ENCODE results near the gene TCF4. TPM values are rescaled to one million over a fixed set of nuclear protein-coding genes. Genes with fewer than 3 reads are reported as not detected.
A peak's percentile ranks its signal among the peaks of the same experiment; 100 is the strongest.

TCF4 gene
- total RNA-seq, 2 donors from 2014 or later, result 0.79 to 1.3 TPM

DNA sequence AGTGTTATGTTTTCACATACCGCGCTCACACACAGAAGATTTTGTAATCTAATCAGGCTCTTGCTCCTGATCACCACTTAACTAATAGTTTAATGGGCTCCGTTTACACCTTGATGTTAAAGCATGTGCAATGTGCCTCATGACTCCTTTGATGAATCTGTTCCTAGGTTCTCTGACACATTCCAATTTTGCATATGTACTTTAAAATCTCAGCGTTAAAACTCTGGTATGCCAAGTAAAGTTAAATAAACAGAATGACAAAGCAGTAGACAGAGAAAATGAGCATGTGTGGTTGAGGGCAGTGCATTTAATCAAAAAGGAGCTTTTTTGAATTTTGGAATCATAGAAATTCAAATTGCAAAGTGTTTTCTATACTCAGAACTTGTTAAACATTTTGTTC lies 96.4 kb downstream of the TCF4 start:
- Mint-ChIP-seq H3K4me3 (no peak overlapping the region), H3K27ac (no peak overlapping the region)
- no peak for ATAC-seq (replicated peaks)

DNA sequence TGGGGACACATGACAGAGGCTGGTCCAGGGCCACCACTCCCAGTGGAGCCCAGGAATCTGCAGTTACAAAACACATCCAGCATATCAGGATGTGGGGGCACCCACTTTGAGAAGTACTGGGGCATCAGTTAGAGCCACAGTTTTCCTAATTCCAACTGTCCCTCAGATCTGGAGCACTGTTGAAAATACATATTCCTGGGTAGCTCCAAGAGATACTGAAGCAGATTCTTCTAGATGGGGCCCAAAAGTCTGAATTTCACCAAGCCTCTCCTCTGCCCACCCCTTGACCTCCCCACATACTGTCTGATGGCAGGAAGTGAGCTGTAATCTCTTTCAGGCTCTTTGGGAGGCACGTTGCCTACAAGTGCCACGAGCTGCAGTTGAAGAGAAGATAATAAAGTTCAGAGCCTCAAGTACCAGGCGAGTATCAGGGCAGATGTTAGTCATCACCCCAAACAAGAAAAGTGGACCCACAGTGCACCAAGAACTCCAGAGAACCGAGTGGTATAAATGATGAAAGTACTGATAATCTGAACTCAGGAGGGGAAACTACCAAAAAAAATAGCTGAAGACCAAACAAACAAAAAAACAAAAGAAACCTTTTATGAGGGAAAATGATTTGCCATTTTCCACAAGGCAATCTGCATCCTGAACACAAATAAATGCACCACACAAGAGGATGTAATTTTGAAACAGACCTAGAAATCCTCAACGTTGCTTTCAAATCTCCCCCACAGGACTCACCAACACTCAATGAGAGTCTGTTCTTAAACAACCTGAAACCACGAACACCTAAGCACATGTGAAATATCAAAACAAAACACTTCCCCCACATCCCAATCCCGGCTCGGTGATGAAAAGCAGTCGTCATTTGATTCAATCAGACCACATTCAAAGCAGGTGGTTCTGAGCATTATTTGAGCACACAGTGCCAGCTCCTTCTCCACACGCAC lies 98.7 kb downstream of the TCF4 start:
- no peaks in the 10 kb centered on the region for H3K9me3 Mint-ChIP-seq
- H3K27me3 Mint-ChIP-seq, result peaks cover 14% of the 10 kb centered on the region
- peak; percentile 88 for ATAC-seq (replicated peaks)
- peak overlapping the region; percentile 22 for H3K27ac Mint-ChIP-seq
- H3K36me3 Mint-ChIP-seq (ENCODE audit: low read depth), result no peaks in the 10 kb centered on the region
- H3K4me3 Mint-ChIP-seq, result no peak overlapping the region
- peaks cover 4% of the 10 kb centered on the region for H3K4me1 Mint-ChIP-seq

More for the DNA sequence above, 96.4 kb downstream of the TCF4 start:
- H3K9me3 Mint-ChIP-seq, result no peaks in the 10 kb centered on the region
- no peaks in the 10 kb centered on the region for H3K36me3 Mint-ChIP-seq (ENCODE audit: low read depth)
- H3K4me1 Mint-ChIP-seq, result peaks cover 4% of the 10 kb centered on the region
- H3K27me3 Mint-ChIP-seq, result peaks cover 14% of the 10 kb centered on the region

DNA sequence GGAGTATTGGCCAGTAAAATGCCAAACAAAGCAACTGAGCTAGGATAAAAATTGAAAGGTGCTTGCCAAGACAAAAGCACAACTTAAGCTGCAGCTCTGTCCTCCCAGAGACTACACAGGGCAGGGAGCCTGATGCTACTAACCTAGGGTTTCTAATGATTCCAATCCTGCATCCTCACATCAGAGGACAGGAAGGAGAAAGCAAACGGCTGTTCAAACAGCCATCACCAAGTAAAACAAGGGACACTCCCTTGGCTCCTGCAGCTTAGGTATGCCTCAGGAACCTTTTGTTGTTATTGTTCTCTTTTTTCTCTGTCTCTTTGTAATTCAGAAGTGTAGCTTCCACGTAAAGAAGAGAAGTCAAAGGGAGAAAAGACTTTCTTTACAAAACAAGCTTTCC lies 99.5 kb downstream of the TCF4 start:
- no peak overlapping the region for H3K4me3 Mint-ChIP-seq
- no peaks in the 10 kb centered on the region for H3K9me3 Mint-ChIP-seq
- ATAC-seq (replicated peaks), result no peak
- no peaks in the 10 kb centered on the region for H3K36me3 Mint-ChIP-seq (ENCODE audit: low read depth)
- H3K27me3 Mint-ChIP-seq, result peaks cover 14% of the 10 kb centered on the region
- peaks cover 4% of the 10 kb centered on the region for H3K4me1 Mint-ChIP-seq
- no peak overlapping the region for H3K27ac Mint-ChIP-seq

DNA sequence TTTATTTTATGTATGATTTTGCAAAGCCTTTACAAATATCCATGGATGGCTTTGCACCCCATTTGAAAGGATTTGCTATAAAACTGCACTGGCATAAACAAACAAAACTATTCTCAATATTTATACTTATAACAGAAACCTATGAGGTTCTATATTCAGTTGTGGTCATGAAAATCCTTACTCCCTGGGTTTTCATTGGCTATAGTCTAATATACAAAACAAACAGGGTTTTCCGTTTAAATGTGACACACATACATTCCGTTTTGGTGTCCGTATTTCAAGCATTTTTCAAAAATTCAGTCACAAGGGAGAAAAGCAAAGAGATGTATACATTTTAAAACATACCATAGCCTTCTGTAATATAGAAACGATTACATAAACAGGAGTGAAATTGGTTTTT lies 100.0 kb downstream of the TCF4 start:
- Mint-ChIP-seq H3K9me3 (no peaks in the 10 kb centered on the region), H3K4me1 (peaks cover 4% of the 10 kb centered on the region), H3K27me3 (peaks cover 14% of the 10 kb centered on the region), H3K27ac (no peak overlapping the region), H3K36me3 (ENCODE audit: low read depth) (no peaks in the 10 kb centered on the region), H3K4me3 (no peak overlapping the region)
- ATAC-seq (replicated peaks), result no peak

DNA sequence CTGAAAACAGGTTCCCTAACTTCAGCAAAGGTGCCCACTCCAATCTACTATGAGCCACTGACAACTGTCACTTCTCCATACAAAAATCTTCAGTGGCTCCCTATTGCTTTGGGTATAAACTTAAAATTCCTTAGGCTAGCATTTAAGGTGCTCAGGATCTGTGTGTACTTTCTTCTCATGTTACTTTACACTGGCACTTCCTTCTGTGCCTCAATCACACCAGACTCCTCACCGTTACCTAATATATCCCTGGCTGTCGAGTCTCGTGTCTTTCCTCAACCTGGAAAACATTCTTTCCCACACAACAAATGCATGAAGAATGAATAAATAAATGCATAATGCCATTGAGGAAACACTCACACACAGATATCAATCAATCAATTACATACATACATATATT lies 101.1 kb downstream of the TCF4 start:
- peaks cover 10% of the 10 kb centered on the region for H3K27me3 Mint-ChIP-seq
- H3K4me3 Mint-ChIP-seq, result no peak overlapping the region
- H3K36me3 Mint-ChIP-seq (ENCODE audit: low read depth), result no peaks in the 10 kb centered on the region
- H3K9me3 Mint-ChIP-seq, result no peaks in the 10 kb centered on the region
- no peak overlapping the region for H3K27ac Mint-ChIP-seq
- ATAC-seq (replicated peaks), result no peak
- H3K4me1 Mint-ChIP-seq, result peaks cover 4% of the 10 kb centered on the region

DNA sequence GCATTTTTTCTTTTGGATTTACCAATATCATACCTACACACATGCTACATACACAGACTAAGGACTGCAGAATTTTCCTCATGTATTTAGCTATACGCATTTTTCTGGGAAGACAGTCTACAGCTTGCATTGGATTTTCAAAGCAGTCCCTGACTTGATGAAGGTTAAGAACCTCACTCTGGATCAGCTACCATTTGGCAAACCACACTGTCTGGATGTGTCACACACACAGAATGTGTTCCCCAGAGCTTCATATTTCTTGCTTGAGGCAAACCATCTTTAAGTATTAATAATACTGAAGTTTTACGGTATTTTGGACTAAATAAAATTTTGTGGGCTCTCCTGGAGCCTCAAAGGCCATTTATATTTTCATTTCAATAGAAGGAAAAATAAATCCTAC lies 102.3 kb downstream of the TCF4 start:
- no peak overlapping the region for H3K4me3 Mint-ChIP-seq
- no peak for ATAC-seq (replicated peaks)
- H3K27ac Mint-ChIP-seq, result no peak overlapping the region
- H3K9me3 Mint-ChIP-seq, result no peaks in the 10 kb centered on the region
- H3K27me3 Mint-ChIP-seq, result peaks cover 3% of the 10 kb centered on the region
- peaks cover 4% of the 10 kb centered on the region for H3K4me1 Mint-ChIP-seq
- H3K36me3 Mint-ChIP-seq (ENCODE audit: low read depth), result no peaks in the 10 kb centered on the region

DNA sequence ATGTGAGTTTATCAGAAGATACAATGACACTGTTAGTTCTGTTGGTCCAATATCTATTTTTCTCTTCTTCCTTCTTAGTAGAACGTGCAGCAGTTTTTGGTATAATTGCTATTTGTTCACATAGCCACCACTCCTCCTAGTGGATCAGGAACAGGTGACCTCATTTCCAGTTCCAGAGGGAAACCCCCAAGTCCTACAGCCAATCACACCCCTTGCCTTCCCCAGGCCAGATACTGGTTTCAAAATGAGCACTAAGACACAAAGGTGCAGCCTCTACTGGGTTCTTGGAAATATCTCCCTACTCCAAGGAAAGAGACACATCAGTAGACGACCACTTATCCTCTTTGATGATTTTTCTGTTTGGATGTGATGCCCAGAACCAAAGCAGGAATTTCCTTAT lies 103.2 kb downstream of the TCF4 start:
- Mint-ChIP-seq H3K9me3 (no peaks in the 10 kb centered on the region), H3K4me1 (peaks cover 3% of the 10 kb centered on the region), H3K27me3 (peaks cover 3% of the 10 kb centered on the region), H3K4me3 (no peak overlapping the region), H3K36me3 (ENCODE audit: low read depth) (no peaks in the 10 kb centered on the region), H3K27ac (no peak overlapping the region)
- ATAC-seq (replicated peaks), result no peak

DNA sequence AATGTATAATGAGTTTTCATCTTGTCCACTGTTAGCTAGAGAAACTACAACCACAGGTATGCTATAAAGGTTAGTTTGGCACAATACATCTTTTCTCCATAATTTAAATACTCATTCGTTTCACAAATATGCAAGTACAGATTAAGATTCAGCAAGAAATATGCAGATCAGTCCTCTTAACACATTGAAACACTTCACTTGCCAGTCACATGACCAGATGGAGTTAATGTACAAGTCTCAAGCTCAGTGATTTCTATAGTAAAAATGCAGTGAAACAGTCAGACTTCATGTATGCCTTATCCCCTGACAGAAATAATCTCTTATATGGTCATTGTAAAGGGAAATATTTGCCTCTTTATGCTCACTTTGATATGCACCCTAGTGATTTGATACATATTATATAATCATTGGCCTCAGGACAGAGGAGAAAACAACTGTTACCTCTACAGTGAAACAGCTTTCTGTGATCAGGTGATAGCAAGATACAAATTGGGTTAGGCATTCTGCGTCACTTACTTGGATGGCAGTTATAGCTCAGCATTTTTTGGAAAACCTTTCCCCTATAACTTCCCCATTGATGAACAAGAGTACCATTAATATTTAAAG lies 104.6 kb downstream of the TCF4 start:
- Mint-ChIP-seq H3K4me1 (no peaks in the 10 kb centered on the region), H3K9me3 (no peaks in the 10 kb centered on the region), H3K27ac (no peak overlapping the region), H3K27me3 (peaks cover 3% of the 10 kb centered on the region), H3K36me3 (ENCODE audit: low read depth) (no peaks in the 10 kb centered on the region), H3K4me3 (no peak overlapping the region)
- ATAC-seq (replicated peaks), result no peak

DNA sequence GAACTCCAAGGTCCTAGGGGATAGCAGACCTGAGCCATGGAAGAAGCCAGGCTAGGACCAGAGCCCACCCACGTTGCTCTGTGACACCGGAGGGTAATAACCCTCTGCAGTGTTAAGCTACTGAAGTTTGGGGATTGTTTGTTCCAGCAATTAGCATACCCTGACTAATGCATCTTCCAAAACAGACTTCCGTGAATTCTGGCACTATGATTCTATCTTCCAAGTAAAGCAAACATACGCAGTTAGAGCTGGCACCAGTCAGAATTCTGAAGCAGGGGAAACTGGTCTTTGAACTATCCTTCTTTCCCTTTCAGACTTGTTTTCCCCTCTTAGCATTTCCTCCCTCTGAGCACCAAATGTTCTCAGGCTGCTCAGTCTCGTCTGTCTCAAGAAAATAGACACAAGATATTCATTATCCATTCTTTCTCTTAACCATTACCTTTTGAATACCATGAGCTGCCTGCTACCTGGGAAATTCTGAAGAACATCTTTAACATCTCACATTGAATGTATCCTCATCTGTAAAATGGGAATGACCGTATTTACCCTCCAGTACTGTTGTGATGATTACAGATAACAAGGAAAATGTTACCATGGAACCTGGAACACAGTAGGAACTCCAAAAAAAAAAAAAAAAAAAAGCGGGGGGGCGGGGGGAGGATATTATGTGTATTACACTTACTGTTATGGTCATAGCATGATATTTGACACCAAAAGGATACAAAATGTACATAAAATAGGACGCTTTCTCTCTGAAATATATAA lies 108.2 kb downstream of the TCF4 start:
- Mint-ChIP-seq H3K27me3 (no peaks in the 10 kb centered on the region), H3K27ac (no peak overlapping the region), H3K36me3 (ENCODE audit: low read depth) (no peaks in the 10 kb centered on the region), H3K4me3 (no peak overlapping the region), H3K9me3 (no peaks in the 10 kb centered on the region), H3K4me1 (peaks cover 6% of the 10 kb centered on the region)
- ATAC-seq (replicated peaks), result no peak

DNA sequence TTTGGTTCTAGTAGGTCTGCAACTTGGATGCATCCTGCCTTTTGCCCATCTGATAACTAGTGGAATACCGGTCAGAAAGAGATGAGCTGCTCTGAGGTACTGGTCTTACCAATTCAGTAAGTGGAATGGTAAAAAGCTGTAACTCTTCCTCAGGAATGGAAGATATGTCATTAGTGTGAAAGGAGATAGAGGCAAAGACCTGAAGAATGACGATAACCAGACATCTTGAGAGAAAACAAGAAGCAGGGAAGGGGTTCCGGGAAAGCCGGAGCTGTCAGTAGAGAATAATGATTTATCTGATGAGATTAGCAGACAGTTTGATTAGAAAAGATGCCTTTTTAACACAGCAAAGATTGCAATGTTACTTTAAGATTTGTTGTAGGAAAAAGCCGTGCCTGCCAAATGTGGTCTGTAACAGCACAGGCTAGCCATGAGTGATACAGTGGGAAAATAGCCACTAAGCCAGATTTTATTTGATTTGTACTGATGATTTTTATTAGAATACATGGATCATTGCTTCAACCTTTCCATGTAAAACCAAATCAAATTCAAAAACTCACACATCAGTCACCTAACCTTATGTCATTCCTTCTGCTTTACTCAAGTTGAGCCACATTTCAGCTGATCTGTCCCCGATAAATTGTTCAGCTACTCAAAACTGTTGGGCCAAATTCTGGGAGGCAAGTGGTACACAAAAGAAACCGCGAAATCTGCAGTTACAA lies 110.0 kb downstream of the TCF4 start:
- Mint-ChIP-seq H3K27me3 (no peaks in the 10 kb centered on the region), H3K4me3 (peak overlapping the region; percentile 78), H3K9me3 (no peaks in the 10 kb centered on the region), H3K36me3 (ENCODE audit: low read depth) (no peaks in the 10 kb centered on the region), H3K4me1 (peaks cover 6% of the 10 kb centered on the region), H3K27ac (peak overlapping the region; percentile 40)
- ATAC-seq (replicated peaks), result no peak

DNA sequence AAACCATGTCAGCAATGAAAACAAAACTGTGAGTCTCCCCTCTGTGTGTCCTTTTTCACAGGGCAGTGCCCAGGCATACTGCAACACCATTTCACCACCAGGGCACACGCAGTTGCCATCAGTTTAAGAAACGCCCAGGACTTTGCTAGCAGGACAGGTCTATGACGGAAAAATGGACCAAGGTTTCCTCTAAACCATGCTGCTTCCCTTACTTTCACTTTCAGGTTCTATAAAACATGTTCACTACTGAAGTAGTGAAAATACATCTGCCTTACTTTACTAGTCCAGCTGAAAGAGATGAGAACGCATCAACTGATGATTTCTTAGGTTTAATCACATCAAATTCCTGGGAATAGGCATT lies 110.5 kb downstream of the TCF4 start:
- H3K9me3 Mint-ChIP-seq, result no peaks in the 10 kb centered on the region
- peak overlapping the region; percentile 40 for H3K27ac Mint-ChIP-seq
- ATAC-seq (replicated peaks), result peak; percentile 66
- H3K27me3 Mint-ChIP-seq, result no peaks in the 10 kb centered on the region
- H3K36me3 Mint-ChIP-seq (ENCODE audit: low read depth), result no peaks in the 10 kb centered on the region
- H3K4me3 Mint-ChIP-seq, result peak overlapping the region; percentile 78
- peaks cover 6% of the 10 kb centered on the region for H3K4me1 Mint-ChIP-seq

DNA sequence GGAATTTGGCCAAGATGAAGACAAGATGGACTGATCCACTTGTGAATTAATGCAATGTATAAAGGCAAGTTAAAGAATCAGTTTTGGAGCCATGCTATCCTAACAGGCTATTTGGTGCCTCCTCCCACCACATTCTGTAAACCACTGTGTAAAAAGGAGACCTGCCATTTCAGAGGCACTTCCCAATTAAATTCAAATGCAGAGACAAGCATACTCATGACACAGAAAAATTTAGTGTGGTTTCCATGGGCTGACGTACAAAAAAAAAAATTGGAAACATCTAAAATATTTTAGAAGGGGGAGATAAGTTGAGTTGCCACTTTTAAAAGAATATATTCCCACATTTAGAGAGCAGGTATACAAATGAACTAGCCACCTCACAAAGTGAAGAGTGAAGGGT lies 112.1 kb downstream of the TCF4 start:
- no peak overlapping the region for H3K4me3 Mint-ChIP-seq
- no peak for ATAC-seq (replicated peaks)
- no peaks in the 10 kb centered on the region for H3K27me3 Mint-ChIP-seq
- no peaks in the 10 kb centered on the region for H3K9me3 Mint-ChIP-seq
- no peaks in the 10 kb centered on the region for H3K36me3 Mint-ChIP-seq (ENCODE audit: low read depth)
- no peak overlapping the region for H3K27ac Mint-ChIP-seq
- H3K4me1 Mint-ChIP-seq, result peaks cover 6% of the 10 kb centered on the region

DNA sequence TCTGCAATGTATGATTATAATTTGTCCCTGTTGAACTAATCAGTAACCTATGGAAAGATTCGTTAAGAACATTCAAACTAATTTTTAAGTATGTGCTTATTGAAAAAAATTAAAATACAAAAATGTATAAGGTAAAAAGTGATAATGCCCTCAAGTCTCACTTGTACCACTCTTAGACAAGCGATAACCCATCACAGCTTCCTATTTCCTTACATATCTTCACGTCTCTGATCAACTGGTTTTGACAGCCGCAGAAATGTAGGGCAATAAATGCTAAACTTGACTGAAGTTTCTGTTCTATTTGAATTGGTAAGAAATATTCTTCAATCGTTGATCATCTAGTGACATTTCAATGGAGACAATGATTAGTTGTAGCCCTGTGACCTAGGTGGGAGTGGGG lies 112.5 kb downstream of the TCF4 start:
- Mint-ChIP-seq H3K36me3 (ENCODE audit: low read depth) (no peaks in the 10 kb centered on the region), H3K27me3 (no peaks in the 10 kb centered on the region), H3K27ac (no peak overlapping the region), H3K4me1 (peaks cover 6% of the 10 kb centered on the region), H3K4me3 (no peak overlapping the region), H3K9me3 (no peaks in the 10 kb centered on the region)
- ATAC-seq (replicated peaks), result no peak

DNA sequence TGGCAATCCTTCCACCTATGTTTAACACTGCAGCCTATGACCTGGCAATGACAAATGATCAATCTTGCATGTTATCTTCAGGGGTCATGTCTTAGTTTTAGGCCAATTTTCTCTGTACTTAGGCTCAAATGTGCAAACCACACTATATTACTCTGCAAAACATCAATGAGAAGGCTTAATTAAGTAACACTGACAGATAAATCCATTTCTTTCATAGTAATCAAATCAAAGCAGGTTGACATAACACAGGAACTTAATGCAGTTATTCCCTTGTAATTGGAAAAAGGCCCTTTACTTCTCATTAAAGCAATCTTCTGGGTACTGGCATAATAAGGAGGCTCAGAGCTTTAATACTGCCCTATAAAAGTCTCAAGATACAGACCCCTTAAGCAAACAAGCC lies 114.4 kb downstream of the TCF4 start:
- no peaks in the 10 kb centered on the region for H3K36me3 Mint-ChIP-seq (ENCODE audit: low read depth)
- ATAC-seq (replicated peaks), result no peak
- no peak overlapping the region for H3K4me3 Mint-ChIP-seq
- peaks cover 6% of the 10 kb centered on the region for H3K4me1 Mint-ChIP-seq
- no peaks in the 10 kb centered on the region for H3K27me3 Mint-ChIP-seq
- H3K27ac Mint-ChIP-seq, result no peak overlapping the region
- H3K9me3 Mint-ChIP-seq, result no peaks in the 10 kb centered on the region

Data from activated T-helper 17 cell treated with anti-CD3 and anti-CD28 coated beads, Interleukin-2, amount 50 U/mL, for 72 hours (primary cell).